Measurements from ENCODE around the gene BTN1A1. TPM values are rescaled to one million over a fixed set of nuclear protein-coding genes. Genes with fewer than 3 reads are reported as not detected.

BTN1A1 gene
- total and polyA plus RNA-seq, 9 of the 15 experiments (the other 6 are each of a cell fraction or from before 2014, with no cell fraction given), result 0.01 to 0.15 (median 0.06) TPM; not detected in 4

DNA sequence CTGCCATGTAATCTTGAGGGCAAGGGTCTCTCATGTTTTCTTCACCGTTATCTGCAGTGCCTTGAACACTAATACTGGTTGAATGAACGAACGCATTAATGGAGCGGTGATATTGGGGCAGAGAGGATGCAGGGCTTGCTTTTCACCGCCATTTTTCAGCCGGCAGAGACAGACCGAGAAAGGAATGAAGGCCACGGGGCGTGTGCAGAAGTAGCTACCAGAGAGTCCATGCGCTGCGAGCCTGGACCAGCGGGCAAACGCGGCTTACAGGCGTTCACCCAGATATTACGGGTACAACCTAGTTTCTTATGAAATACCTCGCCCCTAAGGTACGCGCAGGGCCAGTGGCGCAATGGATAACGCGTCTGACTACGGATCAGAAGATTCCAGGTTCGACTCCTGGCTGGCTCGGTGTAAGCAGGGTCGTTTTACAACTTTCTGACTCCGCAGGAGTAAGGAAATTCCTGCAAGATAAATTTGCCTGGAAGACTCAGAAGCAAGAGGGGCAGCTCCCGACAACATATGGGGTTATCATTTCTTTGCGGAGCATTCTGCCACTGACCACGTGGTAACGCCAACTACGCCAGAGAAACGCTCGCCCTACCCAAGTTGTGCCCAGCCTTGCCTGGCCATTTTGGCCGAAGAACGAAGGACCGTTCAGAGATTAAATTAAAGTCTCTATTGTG is 37.2 kb downstream of the BTN1A1 start (continued):
- TF ChIP-seq, protein P1, sequence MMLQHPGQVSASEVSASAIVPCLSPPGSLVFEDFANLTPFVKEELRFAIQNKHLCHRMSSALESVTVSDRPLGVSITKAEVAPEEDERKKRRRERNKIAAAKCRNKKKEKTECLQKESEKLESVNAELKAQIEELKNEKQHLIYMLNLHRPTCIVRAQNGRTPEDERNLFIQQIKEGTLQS (IDR thresholded peaks at IDR 0.05), result peak; percentile 79
- TF ChIP-seq, protein P1 (CRISPR knock-in tag; conservative IDR thresholded peaks at IDR 0.05), result peak; percentile 82
- TF ChIP-seq HSF4 (CRISPR knock-in tag; IDR thresholded peaks at IDR 0.05; ENCODE audit: borderline replicate concordance) (no peak), SIRT6 (IDR thresholded peaks at IDR 0.05; ENCODE audit: low read depth, low read length) (no peak), TEAD4 (IDR thresholded peaks at IDR 0.05; ENCODE audit: low read length) (peak; percentile 88), TEAD4 (CRISPR knock-in tag; IDR thresholded peaks at IDR 0.05; ENCODE audit: borderline replicate concordance) (no peak), KDM2B (CRISPR knock-in tag; IDR thresholded peaks at IDR 0.05) (peak; percentile 70; the same call in 1 of the 2 replicates), ZBTB1 (CRISPR knock-in tag; IDR thresholded peaks at IDR 0.05; ENCODE audit: borderline replicate concordance, low read depth) (no peak), SRSF7 (optimal IDR thresholded peaks at IDR 0.05; ENCODE audit: low read depth, low read length) (no peak), ZBED1 (IDR thresholded peaks at IDR 0.05) (peak; percentile 92), NEUROD1 (IDR thresholded peaks at IDR 0.05; ENCODE audit: borderline replicate concordance, low read depth, low read length, partially characterized antibody) (peak; percentile 58), HDAC1 (IDR thresholded peaks at IDR 0.05) (peak; percentile 51 to 95), SREBF1 (IDR thresholded peaks at IDR 0.05; ENCODE audit: borderline replicate concordance, low read depth, low read length) (no peak), MIER1 (IDR thresholded peaks at IDR 0.05; ENCODE audit: low read depth) (no peak), NUFIP1 (IDR thresholded peaks at IDR 0.05; ENCODE audit: partially characterized antibody) (peak; percentile 17)
- TF ChIP-seq, protein P2, sequence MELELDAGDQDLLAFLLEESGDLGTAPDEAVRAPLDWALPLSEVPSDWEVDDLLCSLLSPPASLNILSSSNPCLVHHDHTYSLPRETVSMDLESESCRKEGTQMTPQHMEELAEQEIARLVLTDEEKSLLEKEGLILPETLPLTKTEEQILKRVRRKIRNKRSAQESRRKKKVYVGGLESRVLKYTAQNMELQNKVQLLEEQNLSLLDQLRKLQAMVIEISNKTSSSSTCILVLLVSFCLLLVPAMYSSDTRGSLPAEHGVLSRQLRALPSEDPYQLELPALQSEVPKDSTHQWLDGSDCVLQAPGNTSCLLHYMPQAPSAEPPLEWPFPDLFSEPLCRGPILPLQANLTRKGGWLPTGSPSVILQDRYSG (tag; conservative IDR thresholded peaks at IDR 0.05; ENCODE audit: low read depth), result peak; percentile 44; the same call in 1 of the 2 replicates
- TF ChIP-seq, protein P3, sequence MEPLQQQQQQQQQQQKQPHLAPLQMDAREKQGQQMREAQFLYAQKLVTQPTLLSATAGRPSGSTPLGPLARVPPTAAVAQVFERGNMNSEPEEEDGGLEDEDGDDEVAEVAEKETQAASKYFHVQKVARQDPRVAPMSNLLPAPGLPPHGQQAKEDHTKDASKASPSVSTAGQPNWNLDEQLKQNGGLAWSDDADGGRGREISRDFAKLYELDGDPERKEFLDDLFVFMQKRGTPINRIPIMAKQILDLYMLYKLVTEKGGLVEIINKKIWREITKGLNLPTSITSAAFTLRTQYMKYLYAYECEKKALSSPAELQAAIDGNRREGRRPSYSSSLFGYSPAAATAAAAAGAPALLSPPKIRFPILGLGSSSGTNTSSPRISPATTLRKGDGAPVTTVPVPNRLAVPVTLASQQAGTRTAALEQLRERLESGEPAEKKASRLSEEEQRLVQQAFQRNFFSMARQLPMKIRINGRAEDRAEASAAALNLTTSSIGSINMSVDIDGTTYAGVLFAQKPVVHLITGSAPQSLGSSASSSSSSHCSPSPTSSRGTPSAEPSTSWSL (CRISPR knock-in tag; IDR thresholded peaks at IDR 0.05; ENCODE audit: borderline replicate concordance), result peak; percentile 22; the same call in 1 of the 2 replicates
- TF ChIP-seq, protein P4, sequence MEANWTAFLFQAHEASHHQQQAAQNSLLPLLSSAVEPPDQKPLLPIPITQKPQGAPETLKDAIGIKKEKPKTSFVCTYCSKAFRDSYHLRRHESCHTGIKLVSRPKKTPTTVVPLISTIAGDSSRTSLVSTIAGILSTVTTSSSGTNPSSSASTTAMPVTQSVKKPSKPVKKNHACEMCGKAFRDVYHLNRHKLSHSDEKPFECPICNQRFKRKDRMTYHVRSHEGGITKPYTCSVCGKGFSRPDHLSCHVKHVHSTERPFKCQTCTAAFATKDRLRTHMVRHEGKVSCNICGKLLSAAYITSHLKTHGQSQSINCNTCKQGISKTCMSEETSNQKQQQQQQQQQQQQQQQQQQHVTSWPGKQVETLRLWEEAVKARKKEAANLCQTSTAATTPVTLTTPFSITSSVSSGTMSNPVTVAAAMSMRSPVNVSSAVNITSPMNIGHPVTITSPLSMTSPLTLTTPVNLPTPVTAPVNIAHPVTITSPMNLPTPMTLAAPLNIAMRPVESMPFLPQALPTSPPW (CRISPR knock-in tag; IDR thresholded peaks at IDR 0.05), result no peak; the same call in 1 of the 2 replicates
